OCI-LY3 (cell line): ENCODE results near the gene CDRT15.

Experiments
- H2AFZ ChIP-seq: fragments of 200-600, 300-600 bp; shearing (Covaris generic); 2 replicates; pipeline ENCODE4 v1.6.0; 2014; ENCODE audit warnings: antibody characterized with exemption, low read depth, low read length
- H3K27ac ChIP-seq: fragments of 200-600, 300-600 bp; sonication (generic); 2 replicates; pipeline ENCODE4 v1.5.1; 2014; ENCODE audit warnings: mild to moderate bottlenecking, low read length, moderate library complexity, mixed read lengths
- H3K27me3 ChIP-seq: fragments of 200-600, 300-600 bp; sonication (generic); 2 replicates; pipeline ENCODE4 v1.6.1; 2014; ENCODE audit warnings: low read depth, low read length, mixed read lengths
- H3K36me3 ChIP-seq: fragments of 200-600, 300-600 bp; sonication (generic); replicated peaks from 2 replicates; pipeline ENCODE3; 2014; ENCODE audit warnings: low read depth, low read length, mixed read lengths
- H3K4me1 ChIP-seq: fragments of 300-600, 200-600 bp; sonication (generic); 2 replicates; pipeline ENCODE4 v1.6.1; 2014; ENCODE audit warnings: low read length, mixed read lengths
- H3K4me2 ChIP-seq: fragments of 200-600, 300-600 bp; sonication (generic); 2 replicates; pipeline ENCODE4 v1.6.1; 2014; ENCODE audit warnings: low read length, mixed read lengths
- H3K4me3 ChIP-seq: fragments of 300-600, 200-600 bp; sonication (generic); 2 replicates; pipeline ENCODE4 v1.5.1; 2014; ENCODE audit warnings: antibody characterized with exemption, mild to moderate bottlenecking, low read length, moderate library complexity
- H3K79me2 ChIP-seq: fragments of 300-600, 200-600 bp; shearing (Covaris generic); 2 replicates; pipeline ENCODE4 v1.6.1; 2014; ENCODE audit warnings: mild to moderate bottlenecking, low read length, mixed read lengths
- H3K9ac ChIP-seq: fragments of 300-600, 200-600 bp; shearing (Covaris generic); 2 replicates; pipeline ENCODE4 v1.6.0; 2014; ENCODE audit warnings: mild to moderate bottlenecking, low read length, moderate library complexity
- H3K9me3 ChIP-seq: fragments of 200-600, 300-600 bp; shearing (Covaris generic); 2 replicates; pipeline ENCODE4 v1.6.1; 2014; ENCODE audit warnings: low read length, mixed read lengths; ENCODE audit not compliant: insufficient read depth
- H4K20me1 ChIP-seq: fragments of 200-600, 300-600 bp; sonication (generic); 2 replicates; pipeline ENCODE4 v1.6.1; 2016; ENCODE audit warnings: low read length, mixed read lengths; ENCODE audit not compliant: insufficient read depth
- EZH2phosphoT487 ChIP-seq: fragments of 200-600 bp; shearing (Covaris generic); IDR thresholded peaks from 2 replicates; pipeline ENCODE4 v1.6.1; 2018; ENCODE audit warnings: antibody characterized with exemption, mixed run types, low read depth
- TF ChIP-seq, protein P1 (sequence below): fragments of 200-600, 300-600 bp; sonication (generic); IDR thresholded peaks from 2 replicates; pipeline ENCODE4 v1.5.1; 2014; ENCODE audit warnings: antibody characterized with exemption, low read length, low read depth

CDRT15 gene

DNA sequence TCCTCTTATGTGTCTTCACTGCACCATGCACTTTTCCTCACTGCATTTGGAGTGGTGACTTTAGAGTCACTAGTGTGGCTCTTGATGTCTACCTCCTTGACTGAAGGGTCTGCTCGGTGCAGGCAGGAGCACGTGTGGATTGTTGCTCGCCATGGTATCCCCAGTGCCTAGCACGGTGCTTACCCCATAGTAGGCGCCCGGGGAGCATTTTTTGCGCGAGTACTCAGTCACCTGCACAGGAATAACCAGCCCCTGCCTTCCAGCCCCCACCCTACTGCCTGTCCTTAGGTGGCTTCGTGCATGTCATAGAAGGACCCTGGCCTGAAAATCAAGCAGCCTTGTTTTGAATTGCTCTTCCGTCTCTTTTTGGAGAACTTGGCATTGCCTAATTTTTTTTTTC lies 31.3 kb downstream of the CDRT15 start:
- Histone ChIP-seq H3K27me3 (no peaks in the 10 kb centered on the region), H2AFZ (no peak overlapping the region), H3K4me1 (no peaks in the 10 kb centered on the region), H3K79me2 (no peaks in the 10 kb centered on the region), H3K27ac (no peak overlapping the region), H3K9ac (no peak overlapping the region), H3K4me2 (no peak overlapping the region), H3K9me3 (no peaks in the 10 kb centered on the region), H3K36me3 (no peaks in the 10 kb centered on the region), H3K4me3 (no peak overlapping the region), H4K20me1 (no peaks in the 10 kb centered on the region)
- no peak for TF ChIP-seq EZH2phosphoT487
- TF ChIP-seq, protein P1, sequence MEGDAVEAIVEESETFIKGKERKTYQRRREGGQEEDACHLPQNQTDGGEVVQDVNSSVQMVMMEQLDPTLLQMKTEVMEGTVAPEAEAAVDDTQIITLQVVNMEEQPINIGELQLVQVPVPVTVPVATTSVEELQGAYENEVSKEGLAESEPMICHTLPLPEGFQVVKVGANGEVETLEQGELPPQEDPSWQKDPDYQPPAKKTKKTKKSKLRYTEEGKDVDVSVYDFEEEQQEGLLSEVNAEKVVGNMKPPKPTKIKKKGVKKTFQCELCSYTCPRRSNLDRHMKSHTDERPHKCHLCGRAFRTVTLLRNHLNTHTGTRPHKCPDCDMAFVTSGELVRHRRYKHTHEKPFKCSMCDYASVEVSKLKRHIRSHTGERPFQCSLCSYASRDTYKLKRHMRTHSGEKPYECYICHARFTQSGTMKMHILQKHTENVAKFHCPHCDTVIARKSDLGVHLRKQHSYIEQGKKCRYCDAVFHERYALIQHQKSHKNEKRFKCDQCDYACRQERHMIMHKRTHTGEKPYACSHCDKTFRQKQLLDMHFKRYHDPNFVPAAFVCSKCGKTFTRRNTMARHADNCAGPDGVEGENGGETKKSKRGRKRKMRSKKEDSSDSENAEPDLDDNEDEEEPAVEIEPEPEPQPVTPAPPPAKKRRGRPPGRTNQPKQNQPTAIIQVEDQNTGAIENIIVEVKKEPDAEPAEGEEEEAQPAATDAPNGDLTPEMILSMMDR = no peak

DNA sequence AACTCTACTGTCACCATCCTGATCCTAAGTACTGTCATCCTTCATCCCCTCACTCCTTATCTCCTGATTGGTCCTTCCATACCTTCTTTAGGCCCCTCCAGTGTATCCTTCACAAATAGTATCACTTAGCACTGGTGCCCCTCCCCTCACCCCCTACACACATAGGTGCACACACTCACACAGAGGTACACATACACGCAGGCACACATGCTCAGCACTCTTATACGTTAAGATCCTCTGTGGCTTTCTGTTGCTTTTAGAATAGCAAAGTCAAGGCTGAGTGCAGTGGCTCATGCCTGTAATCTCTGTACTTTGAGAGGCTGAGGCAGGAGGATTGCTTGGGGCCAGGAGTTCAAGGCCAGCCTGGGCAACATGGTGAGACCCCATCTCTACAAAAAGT lies 32.1 kb downstream of the CDRT15 start:
- Histone ChIP-seq H3K4me3 (no peak overlapping the region), H3K79me2 (no peaks in the 10 kb centered on the region), H3K4me2 (no peak overlapping the region), H2AFZ (no peak overlapping the region), H3K27ac (no peak overlapping the region), H3K27me3 (no peaks in the 10 kb centered on the region), H3K9me3 (no peaks in the 10 kb centered on the region), H3K4me1 (no peaks in the 10 kb centered on the region), H3K9ac (no peak overlapping the region), H4K20me1 (no peaks in the 10 kb centered on the region), H3K36me3 (no peaks in the 10 kb centered on the region)
- TF ChIP-seq, protein P1 = no peak
- TF ChIP-seq EZH2phosphoT487 = no peak

DNA sequence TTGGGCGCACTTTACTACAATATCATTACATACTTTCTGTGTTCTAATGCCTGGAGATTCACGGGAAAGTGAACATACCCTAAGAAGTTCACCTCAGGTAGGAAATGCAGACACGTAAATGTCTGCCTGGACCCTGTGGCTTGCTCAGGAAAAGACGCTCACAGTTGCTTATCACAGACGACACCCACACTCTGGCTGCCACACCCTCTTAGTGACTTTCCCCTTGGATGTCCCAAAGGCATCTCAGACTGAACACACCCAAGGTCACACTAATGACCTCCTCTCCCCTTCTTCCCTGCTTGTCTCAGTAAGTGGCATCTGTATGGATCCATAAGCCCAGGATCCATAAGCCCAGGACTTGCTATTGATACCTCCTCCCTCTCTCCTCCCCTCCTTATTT lies 32.6 kb downstream of the CDRT15 start:
- no peaks in the 10 kb centered on the region for H3K36me3 ChIP-seq
- no peak for TF ChIP-seq EZH2phosphoT487
- TF ChIP-seq, protein P1 = no peak
- no peak overlapping the region for H3K4me2 ChIP-seq
- H3K9me3 ChIP-seq = no peaks in the 10 kb centered on the region
- no peak overlapping the region for H3K27ac ChIP-seq
- H3K79me2 ChIP-seq = no peaks in the 10 kb centered on the region
- H2AFZ ChIP-seq = no peak overlapping the region
- no peaks in the 10 kb centered on the region for H3K4me1 ChIP-seq
- no peaks in the 10 kb centered on the region for H4K20me1 ChIP-seq
- H3K9ac ChIP-seq = no peak overlapping the region
- H3K4me3 ChIP-seq = no peak overlapping the region
- no peaks in the 10 kb centered on the region for H3K27me3 ChIP-seq

DNA sequence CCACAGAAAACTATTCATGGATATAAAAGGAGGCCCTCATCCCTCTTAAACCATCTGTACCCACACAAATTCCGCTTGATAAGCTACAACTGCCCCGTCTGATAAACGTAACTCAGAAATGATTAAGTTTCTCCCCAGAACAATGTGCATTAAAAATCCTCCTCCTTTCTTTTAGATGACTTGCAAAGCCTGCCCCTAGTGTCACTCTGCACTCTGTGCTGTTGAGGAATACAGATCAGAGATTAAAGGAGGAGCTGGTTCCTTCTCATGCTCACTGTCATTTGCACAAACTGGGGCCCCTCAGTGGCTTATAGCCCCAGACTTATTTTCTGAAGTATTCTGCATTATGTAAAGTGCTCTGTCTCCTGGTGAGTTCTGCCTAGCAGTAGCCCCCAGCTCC lies 33.3 kb downstream of the CDRT15 start:
- TF ChIP-seq, protein P1 = no peak
- TF ChIP-seq EZH2phosphoT487 = no peak
- no peak overlapping the region for H2AFZ ChIP-seq
- H3K36me3 ChIP-seq = no peaks in the 10 kb centered on the region

More for the DNA sequence above, 33.3 kb downstream of the CDRT15 start:
- no peaks in the 10 kb centered on the region for H3K27me3 ChIP-seq
- H4K20me1 ChIP-seq = no peaks in the 10 kb centered on the region
- no peak overlapping the region for H3K4me2 ChIP-seq
- H3K79me2 ChIP-seq = no peaks in the 10 kb centered on the region
- no peak overlapping the region for H3K4me3 ChIP-seq
- no peak overlapping the region for H3K9ac ChIP-seq
- no peak overlapping the region for H3K27ac ChIP-seq
- H3K9me3 ChIP-seq = no peaks in the 10 kb centered on the region
- H3K4me1 ChIP-seq = no peaks in the 10 kb centered on the region
